ENCODE results near the gene SNAI3. TPM values are rescaled to one million over a fixed set of nuclear protein-coding genes. Genes with fewer than 3 reads are reported as not detected.

Gene SNAI3
- total RNA-seq, 4 donors from 2014 or later, result 0.39 to 1.7 (median 1.1) TPM; not detected in 1

DNA sequence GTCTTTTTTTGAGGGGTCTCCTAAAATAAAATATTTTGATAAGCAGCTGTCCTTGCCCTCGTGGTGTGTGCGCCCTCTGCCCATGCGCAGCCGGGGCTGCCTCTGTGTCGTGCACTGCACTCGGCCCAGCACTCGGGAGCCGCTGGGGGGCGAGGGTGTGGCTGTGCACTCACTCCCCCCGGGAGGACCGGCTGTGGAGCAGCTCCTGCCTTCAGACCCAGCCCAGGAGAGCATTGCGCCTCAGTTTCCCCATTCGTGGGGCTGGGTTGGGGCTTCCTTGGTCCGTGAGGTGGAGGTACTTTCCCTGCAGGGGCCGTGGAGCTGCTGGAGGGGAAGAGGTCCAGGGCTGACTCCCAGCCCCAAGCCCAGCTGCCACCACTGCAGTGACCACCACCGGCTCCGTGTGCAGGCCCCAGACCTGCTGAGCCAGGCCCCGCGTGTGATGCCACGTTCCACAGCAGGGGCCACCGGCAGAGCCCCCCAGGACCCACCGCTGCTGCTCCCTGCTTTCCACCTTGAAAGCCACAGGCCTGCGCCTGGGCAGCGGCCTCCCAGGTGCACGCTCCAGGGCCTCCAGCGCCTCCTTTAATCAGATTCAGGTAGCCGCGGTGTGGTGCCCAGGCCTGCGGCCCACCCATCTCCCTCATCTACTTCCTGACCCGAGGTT is 54.3 kb downstream of the SNAI3 start:
- peaks cover 36% of the 10 kb centered on the region for H3K27me3 ChIP-seq
- H3K4me1 ChIP-seq, result peaks cover 0 to 19% (median 3%) of the 10 kb centered on the region in 3 donors
- H3K36me3 ChIP-seq, result peaks cover 0 to 69% of the 10 kb centered on the region in 2 donors
- H3K27ac ChIP-seq, result no peak overlapping the region
- no peaks in the 10 kb centered on the region for H3K9me3 ChIP-seq
- 74 to 78% methylated on average over 5 to 7 of the region's 30 CpGs for WGBS, 2 donors (ENCODE audit: low coverage in 1 of 2)
- H3K4me3 ChIP-seq, result no peak overlapping the region
- ATAC-seq, result no peak
- TF ChIP-seq POLR2AphosphoS5 (IDR thresholded peaks at IDR 0.05) (no peak), CTCF (IDR thresholded peaks at IDR 0.05) (no peak), EP300 (IDR thresholded peaks at IDR 0.05) (no peak), POLR2A (IDR thresholded peaks at IDR 0.05) (no peak)

GRCh38 chr16:88631384-88631783 is 54.9 kb downstream of the SNAI3 start:
- no peak for ATAC-seq
- Histone ChIP-seq H3K27ac (no peak overlapping the region), H3K4me3 (no peak overlapping the region), H3K4me1 (peaks cover 0 to 19% (median 3%) of the 10 kb centered on the region in 3 donors), H3K36me3 (peaks cover 0 to 75% of the 10 kb centered on the region in 2 donors), H3K27me3 (peaks cover 29% of the 10 kb centered on the region), H3K9me3 (no peaks in the 10 kb centered on the region)
- 67 to 82% methylated on average over 9 of the region's 16 CpGs for WGBS, 2 donors (ENCODE audit: low coverage in 1 of 2)
- TF ChIP-seq EP300 (IDR thresholded peaks at IDR 0.05) (no peak), CTCF (IDR thresholded peaks at IDR 0.05) (no peak), POLR2A (IDR thresholded peaks at IDR 0.05) (no peak), POLR2AphosphoS5 (IDR thresholded peaks at IDR 0.05) (no peak)

GRCh38 chr16:88630941-88631340 is 55.4 kb downstream of the SNAI3 start:
- peaks cover 0 to 80% of the 10 kb centered on the region in 2 donors for H3K36me3 ChIP-seq

DNA sequence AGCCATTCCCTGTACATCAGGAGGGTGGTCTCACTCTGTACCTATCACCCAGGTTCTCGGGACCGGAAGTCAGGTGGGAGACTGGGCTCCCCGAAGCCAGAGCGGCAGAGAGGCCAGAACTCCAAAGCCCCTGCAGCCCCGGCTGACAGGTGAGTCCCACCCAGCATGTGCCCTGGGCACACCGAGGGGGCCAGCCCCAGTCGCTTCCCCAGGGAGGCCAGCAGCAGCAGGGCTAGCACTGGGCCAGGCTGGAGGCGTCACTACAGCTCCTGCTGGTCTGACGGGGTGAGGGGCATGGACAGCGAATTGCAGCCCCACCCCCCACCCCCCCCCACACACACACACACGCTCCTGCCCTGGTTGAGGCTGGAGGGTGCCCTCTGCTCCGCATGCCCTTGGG is 55.9 kb downstream of the SNAI3 start:
- TF ChIP-seq POLR2A (IDR thresholded peaks at IDR 0.05) (no peak), CTCF (IDR thresholded peaks at IDR 0.05) (no peak), POLR2AphosphoS5 (IDR thresholded peaks at IDR 0.05) (no peak), EP300 (IDR thresholded peaks at IDR 0.05) (no peak)
- Histone ChIP-seq H3K36me3 (peaks cover 0 to 85% of the 10 kb centered on the region in 2 donors), H3K9me3 (no peaks in the 10 kb centered on the region), H3K27me3 (peaks cover 19% of the 10 kb centered on the region), H3K4me3 (no peak overlapping the region), H3K27ac (no peak overlapping the region), H3K4me1 (peaks cover 0 to 19% (median 3%) of the 10 kb centered on the region in 3 donors)
- 83% methylated on average over 6 of the region's 12 CpGs; no CpG with 5 or more reads in 1 of the 2 donors for WGBS, 2 donors (ENCODE audit: low coverage in 1 of 2)
- no peak for ATAC-seq

More at GRCh38 chr16:88630941-88631340, 55.4 kb downstream of the SNAI3 start:
- TF ChIP-seq CTCF (IDR thresholded peaks at IDR 0.05) (no peak), POLR2AphosphoS5 (IDR thresholded peaks at IDR 0.05) (no peak), EP300 (IDR thresholded peaks at IDR 0.05) (no peak), POLR2A (IDR thresholded peaks at IDR 0.05) (no peak)
- no peak for ATAC-seq
- 92% methylated on average over 4 of the region's 23 CpGs for WGBS, 2 donors (ENCODE audit: low coverage in 1 of 2)
- Histone ChIP-seq H3K27ac (no peak overlapping the region), H3K27me3 (peaks cover 24% of the 10 kb centered on the region), H3K9me3 (no peaks in the 10 kb centered on the region), H3K4me3 (no peak overlapping the region), H3K4me1 (peaks cover 0 to 19% (median 3%) of the 10 kb centered on the region in 3 donors)

- WGBS, 2 donors (ENCODE audit: low coverage in 1 of 2), result 82% methylated on average over 9 of the region's 9 CpGs; no CpG with 5 or more reads in 1 of the 2 donors
- peaks cover 0 to 91% of the 10 kb centered on the region in 2 donors for H3K36me3 ChIP-seq
Observed at GRCh38 chr16:88629835-88630234, 56.5 kb downstream of the SNAI3 start.

More at GRCh38 chr16:88629835-88630234, 56.5 kb downstream of the SNAI3 start:
- TF ChIP-seq POLR2AphosphoS5 (IDR thresholded peaks at IDR 0.05), result no peak
- TF ChIP-seq POLR2A (IDR thresholded peaks at IDR 0.05), result no peak
- no peak for TF ChIP-seq CTCF (IDR thresholded peaks at IDR 0.05)
- TF ChIP-seq EP300 (IDR thresholded peaks at IDR 0.05), result no peak
- Histone ChIP-seq H3K4me3 (no peak overlapping the region), H3K4me1 (peaks cover 0 to 13% (median under 1%) of the 10 kb centered on the region in 3 donors), H3K9me3 (no peaks in the 10 kb centered on the region), H3K27ac (no peak overlapping the region), H3K27me3 (peaks cover 13% of the 10 kb centered on the region)
- no peak for ATAC-seq

Measured in gastroesophageal sphincter (tissue), 4 donors.